Gastrocnemius medialis (tissue), 4 donors: ENCODE data around the gene CTU1. TPM values are rescaled to one million over a fixed set of nuclear protein-coding genes. Genes with fewer than 3 reads are reported as not detected.

Source experiments
- ATAC-seq, 2 donors: fragments of 150-250 bp; one replicate each; pipeline ENCODE4 v1.9.1; 2016
- DNase-seq, 2 donors: peaks; one replicate each; pipeline ENCODE4 v3.0.0-alpha.2; 2019
- H3K27ac ChIP-seq, 4 donors: fragments of 200-600 bp; sonication (generic); 1 replicate in 1 of 4; 2 replicates in 3 of 4; pipeline ENCODE4 v1.5.1; 2016 to 2018; ENCODE audit warnings: mild to moderate bottlenecking in 2 of 4, moderate library complexity in 1 of 4
- H3K27me3 ChIP-seq, 3 donors: fragments of 200-600 bp; sonication (generic) in 2 of 3; 1 replicate in 1 of 3; 2 replicates in 2 of 3; pipeline versions ENCODE4 v1.5.1 to v1.6.0; 2016 to 2019; ENCODE audit warnings: mild to moderate bottlenecking in 1 of 3, moderate library complexity in 1 of 3
- H3K36me3 ChIP-seq, 2 donors: fragments of 200-600 bp; sonication (generic) in 1 of 2; one replicate each; pipeline ENCODE4 v1.5.1; 2017 to 2018
- H3K4me1 ChIP-seq, 2 donors: fragments of 200-600 bp; sonication (generic) in 1 of 2; one replicate each; pipeline ENCODE4 v1.5.1; 2016 to 2017; ENCODE audit warnings: mild to moderate bottlenecking in 2 of 2
- H3K4me3 ChIP-seq, 4 donors: fragments of 200-600 bp; sonication (generic) in 3 of 4; 1 replicate in 1 of 4; 2 replicates in 3 of 4; pipeline ENCODE4 v1.5.1; 2016 to 2019; ENCODE audit warnings: mild to moderate bottlenecking in 2 of 4
- H3K9me3 ChIP-seq, 3 donors: fragments of 200-600 bp; sonication (generic) in 2 of 3; 1 replicate in 1 of 3; 2 replicates in 2 of 3; pipeline ENCODE4 v1.5.1; 2016 to 2019
- CTCF ChIP-seq, 5 experiments: fragments of 450-650 bp in 3 of 5; fragments of 200-600 bp in 2 of 5; sonication (generic) in 2 of 5; IDR thresholded peaks in 4 of 5; conservative IDR thresholded peaks in 1 of 5; 1 replicate in 4 of 5; 2 replicates in 1 of 5; pipeline ENCODE4 v1.5.1; 2016 to 2019; ENCODE audit warnings: antibody characterized with exemption in 5 of 5, mild to moderate bottlenecking in 3 of 5, moderate library complexity in 3 of 5
- POLR2A ChIP-seq, 2 donors: fragments of 450-650 bp; IDR thresholded peaks; one replicate each; pipeline ENCODE4 v1.6.1; 2017; ENCODE audit warnings: antibody characterized with exemption in 2 of 2, mild to moderate bottlenecking in 2 of 2, moderate library complexity in 2 of 2
- in situ Hi-C, 4 donors: fragments of 200-750 bp; cut with MboI; loops; one replicate each; pipeline versions ENCODE4 v1.15.0 to v1.8.0; 2017; ENCODE audit warnings: low sequenced_read_pairs in 4 of 4
- intact Hi-C: fragments of 100-400 bp; cut with DNase I; formaldehyde crosslinking; loops from one replicate; pipeline ENCODE4 v1.15.1; 2023; ENCODE audit warnings: low total_unique reads
- total RNA-seq, 4 donors: library from RNA; depleted of rRNA; stranded (reverse); fragments of >200 nt; gene quantifications; one replicate each; pipeline versions ENCODE4 v1.1.0 to v1.2.3, GENCODE V29; 2016

CTU1 gene
- total RNA-seq, 4 donors from 2014 or later, result 5.8 to 11.9 (median 9.3) TPM

- Histone ChIP-seq H3K4me1 (no peaks in the 10 kb centered on the region), H3K36me3 (no peaks in the 10 kb centered on the region), H3K9me3 (no peaks in the 10 kb centered on the region), H3K4me3 (no peak overlapping the region), H3K27ac (peak overlapping the region in 1 of 4 donors; percentile 5), H3K27me3 (no peaks in the 10 kb centered on the region)
- TF ChIP-seq CTCF (IDR thresholded peaks at IDR 0.05 in 4 of 5, conservative IDR thresholded peaks at IDR 0.05 in 1 of 5), result no peak
- TF ChIP-seq POLR2A (IDR thresholded peaks at IDR 0.05), result no peak
- DNase-seq, result no peak
- ATAC-seq, result no peak
- in situ Hi-C loops, result no loop called here
- intact Hi-C loops, result no loop called here
Measured at GRCh38 chr19:51139299-51140014, 31.2 kb upstream of the CTU1 start.

- ATAC-seq, result no peak
- in situ Hi-C loops, result no loop called here
- H3K4me1 ChIP-seq, result no peaks in the 10 kb centered on the region
Measured at GRCh38 chr19:51138549-51138979, 30.4 kb upstream of the CTU1 start.

GRCh38 chr19:51137792-51138425, 29.7 kb upstream of the CTU1 start:
- H3K4me1 ChIP-seq, result no peaks in the 10 kb centered on the region
- H3K4me3 ChIP-seq, result no peak overlapping the region
- intact Hi-C loops, result no loop called here
- no peak for DNase-seq
- no peaks in the 10 kb centered on the region for H3K27me3 ChIP-seq
- no peak for ATAC-seq
- no peak for TF ChIP-seq CTCF (IDR thresholded peaks at IDR 0.05 in 4 of 5, conservative IDR thresholded peaks at IDR 0.05 in 1 of 5)
- TF ChIP-seq POLR2A (IDR thresholded peaks at IDR 0.05), result no peak
- no peaks in the 10 kb centered on the region for H3K9me3 ChIP-seq
- no peaks in the 10 kb centered on the region for H3K36me3 ChIP-seq
- H3K27ac ChIP-seq, result no peak overlapping the region
- in situ Hi-C loops, result no loop called here

More at GRCh38 chr19:51138549-51138979, 30.4 kb upstream of the CTU1 start:
- DNase-seq, result peak; percentile 25 to 30
- H3K9me3 ChIP-seq, result no peaks in the 10 kb centered on the region
- H3K36me3 ChIP-seq, result no peaks in the 10 kb centered on the region
- no peaks in the 10 kb centered on the region for H3K27me3 ChIP-seq
- peak overlapping the region in 1 of 4 donors; percentile 5 for H3K27ac ChIP-seq
- TF ChIP-seq POLR2A (IDR thresholded peaks at IDR 0.05) (no peak), CTCF (IDR thresholded peaks at IDR 0.05 in 4 of 5, conservative IDR thresholded peaks at IDR 0.05 in 1 of 5) (no peak)
- H3K4me3 ChIP-seq, result no peak overlapping the region
- intact Hi-C loops, result no loop called here

GRCh38 chr19:51136851-51137551, 28.8 kb upstream of the CTU1 start:
- Histone ChIP-seq H3K9me3 (no peaks in the 10 kb centered on the region), H3K4me3 (no peak overlapping the region), H3K4me1 (no peaks in the 10 kb centered on the region), H3K27ac (no peak overlapping the region), H3K36me3 (no peaks in the 10 kb centered on the region), H3K27me3 (no peaks in the 10 kb centered on the region)
- DNase-seq, result peak in 1 of 2 donors; percentile 29
- in situ Hi-C loops (no loop called here), intact Hi-C loops (no loop called here)
- TF ChIP-seq CTCF (IDR thresholded peaks at IDR 0.05 in 4 of 5, conservative IDR thresholded peaks at IDR 0.05 in 1 of 5), result no peak
- no peak for TF ChIP-seq POLR2A (IDR thresholded peaks at IDR 0.05)
- ATAC-seq, result peak in 1 of 2 donors; percentile 24
